Chondrocyte (in vitro differentiated cells): ENCODE results near the gene ADAP1. TPM values are rescaled to one million over a fixed set of nuclear protein-coding genes. Genes with fewer than 3 reads are reported as not detected.
A peak's percentile ranks its signal among the peaks of the same experiment; 100 is the strongest.

ENCODE experiments used
- DNase-seq: peaks from one replicate; pipeline ENCODE4 v3.0.0; 2021; ENCODE audit warnings: mixed read lengths, low spot score
- H3K27ac Mint-ChIP-seq: one replicate; pipeline ENCODE4 v1.8.0; 2021; ENCODE audit warnings: mild to moderate bottlenecking, moderate library complexity, mixed read lengths; ENCODE audit not compliant: unreplicated experiment
- H3K27me3 Mint-ChIP-seq: 2 replicates; pipeline ENCODE4 v1.8.0; 2021; ENCODE audit warnings: low read depth, mixed read lengths
- H3K36me3 Mint-ChIP-seq: 2 replicates; pipeline ENCODE4 v1.8.0; 2021; ENCODE audit warnings: low read depth, mixed read lengths
- H3K4me1 Mint-ChIP-seq: 2 replicates; pipeline ENCODE4 v1.8.0; 2021; ENCODE audit warnings: low read depth, mild to moderate bottlenecking, mixed read lengths
- H3K4me3 Mint-ChIP-seq: one replicate; pipeline ENCODE4 v1.8.0; 2021; ENCODE audit warnings: mild to moderate bottlenecking, moderate library complexity, mixed read lengths; ENCODE audit not compliant: unreplicated experiment
- H3K9me3 Mint-ChIP-seq: 2 replicates; pipeline ENCODE4 v1.8.0; 2021; ENCODE audit warnings: low read depth, mixed read lengths
- CTCF ChIP-seq: fragments of 200-600 bp; sonication (generic); IDR thresholded peaks from 2 replicates; pipeline ENCODE4 v1.5.0; 2021; ENCODE audit warnings: antibody characterized with exemption, mild to moderate bottlenecking, moderate library complexity
- total RNA-seq: library from RNA; stranded (reverse); gene quantifications from 3 replicates; pipeline ENCODE4 v1.2.1, GENCODE V29; 2021

The ADAP1 gene
- total RNA-seq, 1 donor from 2014 or later = 6.7 TPM

DNA sequence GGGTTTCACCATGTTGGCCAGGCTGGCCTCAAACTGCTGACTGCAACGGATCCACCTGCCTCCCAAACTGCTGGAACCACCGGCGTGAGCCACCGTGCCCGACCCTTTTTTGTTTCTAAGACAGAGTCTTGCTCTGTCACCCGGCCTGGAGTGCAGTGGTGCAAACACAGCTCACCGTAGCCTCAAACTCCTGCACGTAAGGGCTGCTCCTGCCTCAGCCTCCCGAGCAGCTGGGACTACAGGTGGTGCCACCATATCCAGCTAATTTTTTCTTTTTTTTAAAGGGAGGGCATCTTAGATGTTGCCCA lies 36.4 kb downstream of the ADAP1 start:
- peak; percentile 63 for DNase-seq
- Mint-ChIP-seq H3K36me3 (no peaks in the 10 kb centered on the region), H3K9me3 (no peaks in the 10 kb centered on the region), H3K4me3 (no peak overlapping the region), H3K27ac (no peak overlapping the region), H3K27me3 (no peaks in the 10 kb centered on the region), H3K4me1 (peaks cover 11% of the 10 kb centered on the region)
- no peak for TF ChIP-seq CTCF

DNA sequence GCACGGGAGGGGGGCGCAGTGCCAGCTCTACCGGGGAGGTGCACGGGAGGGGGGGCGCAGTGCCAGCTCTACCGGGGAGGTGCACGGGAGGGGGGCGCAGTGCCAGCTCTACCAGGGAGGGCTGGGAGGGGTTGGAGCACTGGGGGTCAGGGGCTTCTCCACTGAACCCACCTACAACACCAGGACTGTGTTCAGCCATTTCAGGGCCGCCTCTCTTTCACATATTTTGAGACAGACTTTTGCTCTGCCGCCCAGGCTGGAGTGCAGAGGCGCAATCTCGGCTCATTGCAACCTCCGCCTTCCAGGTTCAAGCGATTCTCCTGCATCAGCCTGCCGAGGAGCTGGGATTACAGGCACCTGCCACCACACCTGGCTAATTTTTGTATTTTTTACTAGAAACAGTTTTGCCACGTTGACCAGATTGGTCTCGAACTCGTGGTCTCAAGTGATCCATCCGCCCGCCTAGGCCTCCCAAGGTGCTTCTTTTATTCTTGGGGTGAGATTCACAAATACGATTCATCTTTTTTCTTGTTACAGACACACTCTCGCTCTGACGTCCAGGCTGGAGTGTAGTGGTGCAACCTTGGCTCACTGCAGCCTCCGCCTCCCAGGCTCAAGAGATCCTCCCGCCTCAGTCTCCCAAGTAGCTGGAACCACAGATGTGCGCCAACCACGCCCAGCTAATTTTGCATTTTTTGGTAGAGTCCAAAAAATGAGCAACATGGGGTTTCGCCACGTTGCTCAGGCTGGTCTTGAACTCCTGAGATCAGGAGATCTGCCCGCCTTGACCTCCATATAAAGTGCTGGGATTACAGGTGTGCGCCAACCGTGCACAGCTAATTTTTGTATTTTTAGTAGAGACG lies 37.0 kb downstream of the ADAP1 start:
- peaks cover 8% of the 10 kb centered on the region for H3K4me1 Mint-ChIP-seq
- H3K9me3 Mint-ChIP-seq = no peaks in the 10 kb centered on the region
- H3K36me3 Mint-ChIP-seq = no peaks in the 10 kb centered on the region
- H3K27ac Mint-ChIP-seq = no peak overlapping the region
- DNase-seq = peak; percentile 51
- H3K4me3 Mint-ChIP-seq = no peak overlapping the region
- TF ChIP-seq CTCF = no peak
- no peaks in the 10 kb centered on the region for H3K27me3 Mint-ChIP-seq

DNA sequence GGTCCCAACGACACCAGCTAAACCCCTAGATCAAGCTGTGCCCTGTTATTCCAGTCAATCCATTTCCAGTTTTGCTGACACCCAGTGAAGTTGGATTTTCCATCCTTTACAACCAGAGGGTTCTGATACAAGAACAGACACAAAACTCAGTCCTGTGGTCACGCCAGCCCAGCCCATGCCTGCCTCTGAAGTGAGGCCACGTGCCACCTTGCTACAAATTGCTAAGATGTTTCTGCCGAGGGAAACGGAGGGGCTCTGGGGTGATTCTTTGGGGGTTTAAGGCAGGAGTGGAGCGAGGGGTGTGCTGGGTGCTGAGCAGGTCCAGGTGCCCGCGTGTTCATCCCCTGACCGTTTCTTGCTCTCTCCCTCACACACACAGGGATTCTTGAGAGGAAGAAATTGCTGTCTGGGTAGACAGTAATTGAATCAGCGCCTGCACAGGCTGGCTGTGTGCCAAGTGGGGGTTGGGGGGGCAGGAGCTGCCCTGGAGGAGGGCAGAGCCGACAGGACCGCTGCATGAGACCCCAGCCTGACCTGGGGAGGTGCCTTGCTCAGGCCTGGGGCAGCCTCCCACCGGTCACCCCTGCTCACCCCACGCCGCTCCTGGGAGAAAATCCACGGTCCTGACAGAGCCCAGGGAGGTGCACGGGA lies 38.1 kb downstream of the ADAP1 start:
- Mint-ChIP-seq H3K36me3 (no peaks in the 10 kb centered on the region), H3K9me3 (no peaks in the 10 kb centered on the region), H3K27me3 (no peaks in the 10 kb centered on the region), H3K27ac (peak overlapping the region; percentile 24), H3K4me1 (peaks cover 8% of the 10 kb centered on the region), H3K4me3 (no peak overlapping the region)
- TF ChIP-seq CTCF = no peak
- DNase-seq = peak; percentile 77

DNA sequence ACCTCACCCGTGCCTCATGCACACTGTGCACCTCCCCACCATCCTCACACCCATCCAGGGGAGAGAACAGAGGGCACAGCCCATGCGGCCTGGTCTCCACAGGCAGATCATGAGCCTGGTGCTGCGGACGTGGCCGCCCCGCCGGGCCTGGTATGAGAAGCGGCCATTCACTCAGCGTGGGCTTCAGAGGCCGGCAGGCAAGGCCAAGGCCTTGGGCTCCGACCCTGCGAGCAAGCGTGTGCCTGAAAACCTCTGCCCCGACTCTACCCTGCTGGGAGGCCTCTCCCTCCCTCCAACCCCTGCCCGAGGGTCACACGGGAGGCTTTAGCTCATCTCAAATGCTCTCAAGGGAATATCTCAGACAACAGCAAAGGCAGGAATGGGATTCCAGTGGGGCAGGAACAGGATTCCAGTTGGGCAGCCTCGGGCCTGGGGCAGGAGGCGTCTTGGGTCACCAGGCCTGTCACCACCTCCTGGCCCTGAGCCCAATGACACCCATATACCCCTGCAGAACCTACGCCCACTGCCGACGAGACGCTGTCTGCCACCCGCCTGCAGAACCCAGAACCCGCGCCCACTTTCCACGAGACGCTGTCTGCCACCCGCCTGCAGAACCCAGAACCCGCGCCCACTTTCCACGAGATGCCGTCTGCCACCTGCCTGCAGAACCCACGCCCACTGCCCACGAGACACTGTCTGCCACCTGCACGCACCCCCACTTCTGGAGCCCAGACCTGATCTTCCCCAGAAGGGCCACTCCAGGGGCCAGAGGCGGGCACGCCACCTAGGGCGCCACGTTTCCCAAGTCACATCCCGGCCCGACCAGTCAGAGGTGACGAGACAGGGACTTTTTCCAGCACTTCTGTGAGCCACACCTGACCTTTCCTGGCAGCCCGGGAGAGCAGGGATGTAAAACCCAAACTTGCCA lies 38.9 kb downstream of the ADAP1 start:
- Mint-ChIP-seq H3K36me3 (no peaks in the 10 kb centered on the region), H3K27me3 (no peaks in the 10 kb centered on the region)

More for the DNA sequence above, 38.9 kb downstream of the ADAP1 start:
- peak overlapping the region; percentile 8 for H3K27ac Mint-ChIP-seq
- no peak overlapping the region for H3K4me3 Mint-ChIP-seq
- H3K4me1 Mint-ChIP-seq = peaks cover 8% of the 10 kb centered on the region
- no peak for TF ChIP-seq CTCF
- peak; percentile 76 for DNase-seq
- H3K9me3 Mint-ChIP-seq = no peaks in the 10 kb centered on the region
